IMR-90 (cell line): ENCODE data around the gene AKR1C8. TPM values are rescaled to one million over a fixed set of nuclear protein-coding genes. Genes with fewer than 3 reads are reported as not detected.

ENCODE experiments used
- ATAC-seq: fragments of 200-7000 bp; cut with Tn5 transposase; 2 replicates; pipeline ENCODE4 v1.9.1; 2020; ENCODE audit warnings: low read depth, mild to moderate bottlenecking, moderate library complexity
- BruUV-seq: library from RNA; stranded (reverse); fragments of 400-500 nt; replicated peaks from 2 replicates; lab custom pipeline; 2021; lab: Mats Ljungman, UMichigan
- CTCF ChIA-PET: fragments of 300-600 bp; formaldehyde crosslinking; extraction: SDS; loops from one replicate; lab custom pipeline; 2021; ENCODE audit warnings: antibody characterized with exemption; lab: Yijun Ruan, JAX
- POLR2A ChIA-PET: fragments of 300-600 bp; sonication (Branson Sonifier 250); formaldehyde crosslinking; loops from one replicate; lab custom pipeline; 2022; ENCODE audit warnings: antibody characterized with exemption; ENCODE audit not compliant: unreplicated experiment; lab: Charles Lee
- DNase-seq: peaks from one replicate; pipeline ENCODE4 v3.0.0; 2013
- H2AFZ ChIP-seq: replicated peaks from 2 replicates; pipeline ENCODE3; 2013; ENCODE audit warnings: low read length, mild to moderate bottlenecking; ENCODE audit not compliant: poor library complexity
- H2AK5ac ChIP-seq: 2 replicates; pipeline ENCODE4 v1.6.1; 2013; ENCODE audit warnings: low read depth, low read length, inconsistent platforms
- H2AK9ac ChIP-seq: replicated peaks from 2 replicates; pipeline ENCODE3; 2013; ENCODE audit warnings: mild to moderate bottlenecking, low read depth, low read length, moderate library complexity; ENCODE audit not compliant: poor library complexity
- H2BK120ac ChIP-seq: 2 replicates; pipeline ENCODE4 v1.6.1; 2013; ENCODE audit warnings: low read depth, low read length, inconsistent platforms
- H2BK15ac ChIP-seq: 3 replicates; pipeline ENCODE4 v1.6.1; 2013; ENCODE audit warnings: low read depth, low read length, inconsistent platforms
- H2BK20ac ChIP-seq: 2 replicates; pipeline ENCODE4 v1.6.1; 2013; ENCODE audit warnings: low read depth, mild to moderate bottlenecking, inconsistent platforms, low read length, moderate library complexity
- H2BK5ac ChIP-seq: 2 replicates; pipeline ENCODE4 v1.6.1; 2013; ENCODE audit warnings: mild to moderate bottlenecking, low read depth, low read length, inconsistent platforms; ENCODE audit not compliant: poor library complexity, severe bottlenecking
- H3K14ac ChIP-seq: replicated peaks from 2 replicates; pipeline ENCODE4 v1.6.1; 2013; ENCODE audit warnings: low read depth, low read length, inconsistent platforms
- H3K18ac ChIP-seq: 2 replicates; pipeline ENCODE4 v1.6.1; 2013; ENCODE audit warnings: low read depth, low read length, control low read depth
- H3K23ac ChIP-seq: 2 replicates; pipeline ENCODE4 v1.6.1; 2013; ENCODE audit warnings: low read depth, low read length, inconsistent platforms
- H3K27ac ChIP-seq: 2 replicates; pipeline ENCODE4 v1.5.1; 2013; ENCODE audit warnings: mild to moderate bottlenecking, control low read depth, low read length; ENCODE audit not compliant: insufficient read depth
- H3K27me3 ChIP-seq: 2 replicates; pipeline ENCODE4 v1.6.1; 2013; ENCODE audit warnings: low read length; ENCODE audit not compliant: control insufficient read depth, insufficient read depth
- H3K36me3 ChIP-seq: 2 replicates; pipeline ENCODE4 v1.6.1; 2013; ENCODE audit warnings: low read length, mixed read lengths; ENCODE audit not compliant: control insufficient read depth, insufficient read depth
- H3K4ac ChIP-seq: 2 replicates; pipeline ENCODE4 v1.6.1; 2013; ENCODE audit warnings: low read depth, low read length, inconsistent platforms
- H3K4me1 ChIP-seq: 2 replicates; pipeline ENCODE4 v1.6.1; 2013; ENCODE audit warnings: low read length, mixed read lengths; ENCODE audit not compliant: control insufficient read depth, insufficient read depth
- H3K4me2 ChIP-seq: 2 replicates; pipeline ENCODE4 v1.6.1; 2013; ENCODE audit warnings: low read depth, mild to moderate bottlenecking, control low read depth, low read length, moderate library complexity
- H3K4me3 ChIP-seq: 2 replicates; pipeline ENCODE4 v1.5.1; 2013; ENCODE audit warnings: low read depth, mild to moderate bottlenecking, control low read depth, low read length, moderate library complexity; ENCODE audit not compliant: insufficient read depth
- H3K56ac ChIP-seq: 2 replicates; pipeline ENCODE4 v1.6.1; 2013; ENCODE audit warnings: low read length, inconsistent platforms; ENCODE audit not compliant: insufficient read depth; ENCODE audit errors: extremely low read depth
- H3K79me1 ChIP-seq, 2 experiments: 2 replicates each; pipeline ENCODE4 v1.6.1; 2013; ENCODE audit warnings: low read length in 2 of 2, inconsistent platforms in 1 of 2, low read depth in 1 of 2
- H3K9ac ChIP-seq: 2 replicates; pipeline ENCODE4 v1.6.1; 2013; ENCODE audit warnings: low read depth, low read length, control low read depth
- H3K9me1 ChIP-seq: 2 replicates; pipeline ENCODE4 v1.6.1; 2013; ENCODE audit warnings: low read length, inconsistent platforms; ENCODE audit not compliant: insufficient read depth
- H3K9me3 ChIP-seq: 2 replicates; pipeline ENCODE4 v1.6.1; 2013; ENCODE audit warnings: low read length; ENCODE audit not compliant: control insufficient read depth, insufficient read depth
- H4K20me1 ChIP-seq: 2 replicates; pipeline ENCODE4 v1.6.1; 2013; ENCODE audit warnings: low read length, inconsistent platforms; ENCODE audit not compliant: insufficient read depth
- H4K5ac ChIP-seq: 2 replicates; pipeline ENCODE4 v1.6.1; 2013; ENCODE audit warnings: mild to moderate bottlenecking, low read depth, low read length, control low read depth
- H4K8ac ChIP-seq, 2 experiments: 2 replicates each; pipeline ENCODE4 v1.6.1; 2013; ENCODE audit warnings: low read depth in 2 of 2, low read length in 2 of 2, control low read depth in 1 of 2, inconsistent platforms in 1 of 2
- H4K91ac ChIP-seq: 2 replicates; pipeline ENCODE4 v1.6.1; 2013; ENCODE audit warnings: low read depth, low read length, inconsistent platforms; ENCODE audit not compliant: insufficient read depth
- BHLHE40 ChIP-seq: fragments of 150-350 bp; IDR thresholded peaks from 2 replicates; pipeline ENCODE4 v1.6.1; 2016; ENCODE audit warnings: mild to moderate bottlenecking, low read depth, low read length
- CEBPB ChIP-seq: IDR thresholded peaks from 2 replicates; pipeline ENCODE4 v1.6.1; 2012; ENCODE audit warnings: low read depth, low read length, improper control_type of control experiment
- CHD1 ChIP-seq: IDR thresholded peaks from 2 replicates; pipeline ENCODE4 v1.6.1; 2012; ENCODE audit warnings: low read depth, low read length, improper control_type of control experiment
- CTCF ChIP-seq: conservative IDR thresholded peaks from 2 replicates; pipeline ENCODE4 v1.5.1; 2012; ENCODE audit warnings: mild to moderate bottlenecking, low read depth, low read length, improper control_type of control experiment
- ELK1 ChIP-seq: fragments of 150-350 bp; IDR thresholded peaks from 2 replicates; pipeline ENCODE4 v1.6.1; 2016; ENCODE audit warnings: low read depth, mild to moderate bottlenecking, low read length, moderate library complexity, borderline replicate concordance
- FOS ChIP-seq: fragments of 150-350 bp; IDR thresholded peaks from 2 replicates; pipeline ENCODE4 v1.6.1; 2016; ENCODE audit warnings: low read depth, low read length
- MAFK ChIP-seq: IDR thresholded peaks from 2 replicates; pipeline ENCODE4 v1.6.1; 2012; ENCODE audit warnings: low read depth, low read length, improper control_type of control experiment
- MAZ ChIP-seq: IDR thresholded peaks from 2 replicates; pipeline ENCODE4 v1.6.1; 2012; ENCODE audit warnings: low read depth, mild to moderate bottlenecking, low read length, improper control_type of control experiment, moderate library complexity, borderline replicate concordance
- MXI1 ChIP-seq: IDR thresholded peaks from 2 replicates; pipeline ENCODE4 v1.6.1; 2012; ENCODE audit warnings: low read depth, mild to moderate bottlenecking, low read length, moderate library complexity, borderline replicate concordance
- NFE2L2 ChIP-seq: fragments of 150-350 bp; IDR thresholded peaks from 2 replicates; pipeline ENCODE4 v1.6.1; 2016; ENCODE audit warnings: low read depth, mild to moderate bottlenecking, low read length
- POLR2A ChIP-seq: IDR thresholded peaks from 2 replicates; pipeline ENCODE4 v1.6.1; 2012; ENCODE audit warnings: mild to moderate bottlenecking, low read depth, low read length
- RAD21 ChIP-seq: IDR thresholded peaks from 2 replicates; pipeline ENCODE4 v1.6.1; 2012; ENCODE audit warnings: low read length, improper control_type of control experiment
- RCOR1 ChIP-seq: IDR thresholded peaks from 2 replicates; pipeline ENCODE4 v1.6.1; 2012; ENCODE audit warnings: mild to moderate bottlenecking, low read length, improper control_type of control experiment; ENCODE audit not compliant: insufficient replicate concordance
- RFX5 ChIP-seq: IDR thresholded peaks from 2 replicates; pipeline ENCODE4 v1.8.0; 2012; ENCODE audit warnings: low read depth, mild to moderate bottlenecking, low read length, moderate library complexity
- SMC3 ChIP-seq: fragments of 150-350 bp; IDR thresholded peaks from 2 replicates; pipeline ENCODE4 v1.6.1; 2016; ENCODE audit warnings: low read depth, mild to moderate bottlenecking, antibody characterized with exemption, low read length, moderate library complexity
- USF2 ChIP-seq: fragments of 150-350 bp; IDR thresholded peaks from 2 replicates; pipeline ENCODE4 v1.6.1; 2017; ENCODE audit warnings: mild to moderate bottlenecking, antibody characterized with exemption, low read length, low read depth
- WGBS, 2 experiments: methylation state at CpG; one replicate each; pipeline versions ENCODE4 v1.1.5 to v1.1.7; 2013; ENCODE audit warnings: missing lambda C conversion rate in 2 of 2; ENCODE audit not compliant: insufficient read length in 1 of 2; ENCODE audit errors: extremely low coverage in 2 of 2; 5-methylcytosine and 5-hydroxymethylcytosine counted together
- dilution Hi-C: fragments of 300-500 bp; cut with HindIII; formaldehyde crosslinking; loops from one replicate; pipeline ENCODE4 v1.14.3; 2018; ENCODE audit warnings: low sequenced_read_pairs; ENCODE audit not compliant: unreplicated experiment
- in situ Hi-C: fragments of 300-500 bp; cut with MboI; formaldehyde crosslinking; loops from 3 replicates; pipeline ENCODE4 v1.14.3; 2019; ENCODE audit warnings: low sequenced_read_pairs, inconsistent platforms, mixed read lengths
- intact Hi-C: fragments of 100-400 bp; cut with micrococcal nuclease; formaldehyde crosslinking; loops from 2 replicates; pipeline ENCODE4 v1.10.0; 2022
- polyA plus RNA-seq, 3 experiments: library from polyadenylated mRNA; depleted of rRNA; stranded (reverse); fragments of >200 nt; gene quantifications; 2 replicates each; pipeline ENCODE4 v1.2.3, GENCODE V29; 2012; ENCODE audit warnings: low replicate concordance in 1 of 3
- total RNA-seq: library from RNA; depleted of rRNA; stranded (reverse); fragments of >200 nt; gene quantifications from 2 replicates; pipeline ENCODE4 v1.2.3, GENCODE V29; 2012

AKR1C8 gene
- total and polyA plus RNA-seq, 2 of the 4 experiments (the other 2 are of a cell fraction) = not detected

GRCh38 chr10:5105626-5106025 is 79.3 kb downstream of the AKR1C8 start:
- DNase-seq (no peak), ATAC-seq (no peak)
- Histone ChIP-seq H3K56ac (no peak overlapping the region), H3K36me3 (no peaks in the 10 kb centered on the region), H3K4me3 (no peak overlapping the region), H4K8ac (no peak overlapping the region), H4K20me1 (no peaks in the 10 kb centered on the region), H2AK9ac (no peak overlapping the region), H3K27me3 (no peaks in the 10 kb centered on the region), H3K9me3 (no peaks in the 10 kb centered on the region), H4K5ac (no peak overlapping the region), H3K9me1 (no peaks in the 10 kb centered on the region), H3K9ac (no peak overlapping the region), H3K79me1 (no peaks in the 10 kb centered on the region), H3K4me2 (no peak overlapping the region), H2BK20ac (no peak overlapping the region), H2AFZ (no peak overlapping the region), H2BK15ac (no peak overlapping the region), H3K18ac (no peak overlapping the region), H2BK120ac (no peak overlapping the region), H3K23ac (no peak overlapping the region), H3K4ac (no peak overlapping the region), H4K91ac (no peak overlapping the region), H3K27ac (no peak overlapping the region), H3K4me1 (no peaks in the 10 kb centered on the region), H2AK5ac (no peak overlapping the region), H2BK5ac (no peak overlapping the region), H3K14ac (no peak overlapping the region)
- POLR2A ChIA-PET = no interaction called here
- TF ChIP-seq CTCF (no peak), NFE2L2 (no peak), CEBPB (no peak), RAD21 (no peak), ELK1 (no peak), FOS (no peak), POLR2A (no peak), RCOR1 (no peak), CHD1 (no peak), MAFK (no peak), MAZ (no peak), MXI1 (no peak), SMC3 (no peak), BHLHE40 (no peak), USF2 (no peak), RFX5 (no peak)
- no TSS peak for BruUV-seq
- CTCF ChIA-PET = interaction anchor here (1.0 kb wide), 1 partner anchor 256 kb away, joined by 3 read pairs; no protein-coding TSS in a partner anchor
- dilution Hi-C loops = no loop called here
- in situ Hi-C loops = no loop called here
- intact Hi-C loops = loop anchor here (10.0 kb wide), 1 partner anchor 59 kb away; no protein-coding TSS in a partner anchor
- no CpG with 5 or more reads among the region's 1 CpG for WGBS, 2 experiments
